Activated T-cell treated with anti-CD3 and anti-CD28 coated beads for 1 hour (primary cell): ENCODE data around the gene ZBTB47.

ENCODE experiments used
- DNase-seq: peaks from one replicate; pipeline ENCODE4 v3.0.0-alpha.2; 2020; ENCODE audit warnings: low read depth

ZBTB47 gene

GRCh38 chr3:42665050-42665878 lies 11.8 kb downstream of the ZBTB47 start:
- no peak for DNase-seq

GRCh38 chr3:42666022-42666421 lies 12.5 kb downstream of the ZBTB47 start:
- DNase-seq: no peak

DNA sequence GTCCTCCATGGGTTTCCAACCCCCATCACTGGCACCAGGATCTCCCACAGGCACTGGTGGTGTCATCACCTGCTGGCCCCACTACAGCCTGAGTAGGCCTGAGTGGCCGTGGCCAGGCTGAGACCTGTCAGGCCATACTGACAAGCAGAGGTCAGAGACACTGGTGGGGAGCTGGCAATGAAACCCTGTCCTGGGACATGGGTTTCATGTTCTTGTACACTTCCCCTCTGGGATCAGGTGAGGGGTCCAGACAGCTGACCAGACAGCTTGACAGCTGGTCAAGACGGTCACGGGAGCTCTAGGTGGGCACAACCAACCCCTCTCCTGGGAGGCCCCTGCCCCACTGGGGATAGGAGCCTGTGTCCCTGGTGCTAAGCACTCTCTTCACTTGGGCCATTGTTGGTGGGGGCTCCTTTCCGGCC lies 13.1 kb downstream of the ZBTB47 start:
- no peak for DNase-seq

GRCh38 chr3:42667096-42667522 lies 13.6 kb downstream of the ZBTB47 start:
- DNase-seq: no peak

GRCh38 chr3:42667523-42668412 lies 14.3 kb downstream of the ZBTB47 start:
- DNase-seq: no peak

- DNase-seq: no peak
These were observed 14.9 kb downstream of the ZBTB47 start for GRCh38 chr3:42668413-42668760.

GRCh38 chr3:42668793-42669217 lies 15.3 kb downstream of the ZBTB47 start:
- DNase-seq: no peak

DNA sequence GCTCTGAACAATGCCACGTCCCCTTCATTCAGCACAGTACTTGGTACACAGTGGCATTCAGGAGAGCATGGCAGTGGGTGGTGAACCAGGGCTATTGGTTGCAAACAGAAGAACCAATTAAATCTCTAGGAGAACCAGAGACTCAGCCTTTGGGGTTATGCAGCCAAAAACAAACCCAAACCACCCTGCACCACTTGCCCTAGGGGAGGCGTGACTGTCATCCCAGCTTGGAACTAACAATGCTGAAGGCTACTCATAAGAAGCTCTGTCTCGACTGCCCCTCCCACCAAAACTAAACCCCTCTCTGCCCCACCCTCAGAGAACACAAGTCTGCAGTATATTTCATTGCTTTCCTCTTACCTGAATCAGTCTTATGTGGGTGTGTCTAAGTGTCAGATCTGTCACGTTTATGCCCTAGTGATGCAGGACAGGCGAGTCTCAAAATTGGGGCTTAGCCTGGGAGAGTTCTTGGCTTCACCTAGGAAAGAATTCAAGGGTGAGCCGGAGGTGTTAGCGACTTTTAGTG lies 16.6 kb downstream of the ZBTB47 start:
- no peak for DNase-seq

- no peak for DNase-seq
These were observed 17.2 kb downstream of the ZBTB47 start for GRCh38 chr3:42670670-42671069.

GRCh38 chr3:42672515-42672914 lies 19.0 kb downstream of the ZBTB47 start:
- DNase-seq: no peak

GRCh38 chr3:42673082-42673481 lies 19.6 kb downstream of the ZBTB47 start:
- no peak for DNase-seq

- no peak for DNase-seq
These were observed 20.6 kb downstream of the ZBTB47 start for GRCh38 chr3:42674146-42674545.

DNA sequence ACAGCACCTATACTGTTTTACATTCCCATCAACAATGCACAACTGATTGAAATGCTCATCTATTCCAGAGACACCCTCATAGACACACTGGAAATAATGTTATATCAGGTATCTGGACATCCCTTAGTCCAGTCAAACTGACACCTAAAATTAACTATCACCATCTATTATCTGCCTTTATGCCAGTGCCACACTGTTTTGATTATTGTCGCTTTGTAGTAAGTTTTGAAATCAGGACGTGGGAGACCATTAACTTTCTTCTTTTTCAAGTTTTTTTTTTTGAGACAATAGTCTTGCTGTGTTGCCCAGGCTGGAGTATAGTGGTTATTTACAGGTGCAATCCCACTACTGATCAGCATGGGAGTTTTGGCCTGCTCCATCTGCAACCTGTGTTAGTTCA lies 22.4 kb downstream of the ZBTB47 start:
- DNase-seq: no peak

DNA sequence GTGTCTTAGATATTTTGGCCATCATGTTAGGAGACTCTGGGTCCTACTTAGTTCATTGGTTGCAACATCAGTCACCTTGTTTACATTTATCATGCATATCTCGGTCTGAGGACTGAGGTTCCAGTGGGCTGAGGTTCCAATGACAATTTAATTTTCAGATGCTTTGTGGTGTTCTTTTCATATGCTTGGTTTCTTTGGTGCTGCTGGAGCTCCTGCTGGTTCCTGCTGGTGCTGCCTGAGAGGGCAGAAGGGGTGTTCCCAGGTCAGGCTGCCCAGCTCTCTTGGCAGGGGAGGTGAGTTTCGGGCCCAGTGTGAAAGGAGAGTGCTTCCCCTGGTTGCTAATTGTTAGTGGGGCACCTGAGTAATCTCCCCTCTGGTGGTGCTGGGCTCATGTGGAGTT lies 24.9 kb downstream of the ZBTB47 start:
- no peak for DNase-seq

- no peak for DNase-seq
These were observed 26.8 kb downstream of the ZBTB47 start for GRCh38 chr3:42680271-42680670.

- no peak for DNase-seq
These were observed 27.3 kb downstream of the ZBTB47 start for GRCh38 chr3:42680806-42681205.

DNA sequence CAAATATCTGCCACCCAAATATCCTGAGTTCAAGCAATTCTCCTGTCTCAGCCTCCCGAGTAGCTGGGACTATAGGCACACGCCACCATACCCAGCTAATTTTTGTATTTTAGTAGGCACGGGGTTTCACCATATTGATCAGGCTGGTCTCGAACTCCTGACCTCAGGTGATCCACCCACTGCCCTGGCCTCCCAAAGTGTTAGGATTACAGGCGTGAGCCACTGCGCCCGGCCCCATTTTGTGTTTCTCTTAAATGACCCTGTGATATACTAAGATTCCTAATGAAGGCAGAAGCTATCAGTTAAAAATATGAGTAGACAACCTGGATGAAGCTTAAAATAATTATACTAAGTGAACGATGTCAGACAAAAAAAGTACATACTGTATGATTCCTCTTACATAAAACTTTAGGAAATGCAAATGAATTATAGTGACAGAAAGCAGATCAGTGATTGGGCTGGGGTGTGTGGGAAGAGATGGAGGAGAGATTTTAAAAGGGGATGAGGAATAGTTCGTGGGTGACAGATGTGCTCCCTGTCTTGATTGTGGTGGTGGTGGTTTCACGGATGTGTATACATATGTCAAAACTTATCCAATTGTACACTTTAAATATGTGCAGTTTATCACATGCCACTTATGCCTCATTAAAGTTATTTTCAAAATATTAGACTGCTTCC lies 28.0 kb downstream of the ZBTB47 start:
- DNase-seq: no peak

GRCh38 chr3:42682301-42683070 lies 29.0 kb downstream of the ZBTB47 start:
- no peak for DNase-seq

DNA sequence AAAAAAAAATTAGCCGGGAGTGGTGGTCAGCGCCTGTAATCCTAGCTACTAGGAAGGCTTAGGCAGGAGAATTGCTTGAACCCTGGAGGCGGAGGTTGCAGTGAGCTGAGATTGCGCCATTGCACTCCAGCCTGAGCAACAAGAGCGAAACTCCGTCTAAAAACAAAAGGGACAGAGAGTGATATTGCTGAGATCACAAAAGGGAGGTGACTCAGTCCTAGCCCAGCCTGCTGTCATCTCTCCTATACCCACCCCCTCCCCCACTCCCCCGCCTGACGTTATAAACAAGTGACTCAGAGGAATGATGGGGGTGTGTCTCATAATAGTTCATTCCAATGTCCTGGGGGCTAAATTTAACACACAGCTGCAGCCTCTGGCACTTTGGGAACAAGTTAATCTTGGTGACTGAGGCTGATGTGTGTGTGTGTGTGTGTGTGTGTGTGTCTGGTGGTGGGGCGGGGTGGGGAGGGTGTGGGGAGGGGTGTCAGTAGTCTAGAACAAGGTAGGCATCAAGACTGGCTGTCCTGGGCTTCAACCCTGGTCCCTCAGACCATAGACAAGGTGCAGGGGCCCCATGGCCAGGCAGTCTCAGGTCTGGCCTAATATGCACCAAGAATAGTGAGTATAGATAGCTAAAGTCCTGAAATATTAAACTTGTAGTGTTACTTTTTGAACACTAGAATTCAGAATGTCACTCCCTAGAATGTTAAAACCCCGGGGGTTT lies 30.5 kb downstream of the ZBTB47 start:
- DNase-seq: no peak

- no peak for DNase-seq
These were observed 31.3 kb downstream of the ZBTB47 start for GRCh38 chr3:42684632-42685362.
